Activated T-cell treated with anti-CD3 and anti-CD28 coated beads, Interleukin-2, amount 50 U/mL, for 72 hours (primary cell): ENCODE results near the gene SMC5. TPM values are rescaled to one million over a fixed set of nuclear protein-coding genes. Genes with fewer than 3 reads are reported as not detected.

Experiments used
- ATAC-seq, 2 donors: fragments of 150-1000 bp; cut with Tn5 transposase; replicated peaks in 1 of 2; 2 replicates each; pipeline ENCODE4 v1.10.0; 2021; ENCODE audit warnings: moderate library complexity in 2 of 2, mild to moderate bottlenecking in 1 of 2
- DNase-seq, 2 donors: peaks; one replicate each; pipeline ENCODE4 v3.0.0; 2021 to 2022; ENCODE audit warnings: mixed read lengths in 1 of 2
- H3K27ac Mint-ChIP-seq: one replicate; pipeline ENCODE4 v1.8.0; 2022; ENCODE audit warnings: mild to moderate bottlenecking, moderate library complexity, mixed read lengths
- H3K27me3 Mint-ChIP-seq: one replicate; pipeline ENCODE4 v1.8.0; 2022; ENCODE audit warnings: low read depth, mixed read lengths
- H3K36me3 Mint-ChIP-seq, 2 donors: one replicate each; pipeline ENCODE4 v1.8.0; 2022; ENCODE audit warnings: mixed read lengths in 2 of 2, mild to moderate bottlenecking in 1 of 2; ENCODE audit not compliant: insufficient read depth in 2 of 2
- H3K4me1 Mint-ChIP-seq: one replicate; pipeline ENCODE4 v1.8.0; 2022; ENCODE audit warnings: low read depth, mixed read lengths
- H3K4me3 Mint-ChIP-seq, 2 donors: one replicate each; pipeline ENCODE4 v1.8.0; 2022; ENCODE audit warnings: mild to moderate bottlenecking in 2 of 2, mixed read lengths in 2 of 2, moderate library complexity in 2 of 2
- H3K9me3 Mint-ChIP-seq, 2 donors: one replicate each; pipeline ENCODE4 v1.8.0; 2022; ENCODE audit warnings: mixed read lengths in 2 of 2
- total RNA-seq, 2 donors: library from RNA; stranded (reverse); gene quantifications; one replicate each; pipeline ENCODE4 v1.2.3, GENCODE V29; 2022

Gene SMC5
- total RNA-seq, 2 donors from 2014 or later: 33.9 to 38.6 TPM

DNA sequence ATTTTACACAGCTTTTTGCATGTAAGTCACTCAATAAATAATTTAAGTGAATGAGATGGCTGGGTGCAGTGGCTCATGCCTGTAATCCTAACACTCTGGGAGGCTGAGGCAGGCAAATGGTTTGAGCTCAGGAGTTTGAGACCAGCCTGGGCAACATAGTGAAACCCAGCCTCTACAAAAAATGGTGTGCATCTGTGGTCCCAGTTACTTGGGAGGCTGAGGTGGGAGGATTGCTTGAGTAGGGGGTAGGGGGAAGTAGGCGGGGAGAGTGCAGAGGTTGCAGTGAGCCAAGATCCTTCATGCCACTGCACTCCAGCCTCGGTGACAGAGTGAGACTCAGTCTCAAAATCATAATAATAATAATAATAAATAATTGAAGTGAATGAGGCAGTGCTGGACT, 145.5 kb downstream of the SMC5 start:
- Mint-ChIP-seq H3K4me1 (peaks cover 82% of the 10 kb centered on the region), H3K36me3 (no peaks in the 10 kb centered on the region), H3K27ac (no peak overlapping the region), H3K9me3 (no peaks in the 10 kb centered on the region), H3K4me3 (peak overlapping the region; percentile 39 to 47), H3K27me3 (no peaks in the 10 kb centered on the region)
- ATAC-seq (no peak), DNase-seq (no peak)

Other genes with a start within 250 kb of the SMC5 start
- not detected for gene MAMDC2, start 215.1 kb upstream of the SMC5 start, total RNA-seq
- 10 to 100 TPM; 27.5 to 35.4 TPM for gene KLF9, start 155.7 kb downstream of the SMC5 start, total RNA-seq